ENCODE results near the gene GBF1.

GBF1 gene

DNA sequence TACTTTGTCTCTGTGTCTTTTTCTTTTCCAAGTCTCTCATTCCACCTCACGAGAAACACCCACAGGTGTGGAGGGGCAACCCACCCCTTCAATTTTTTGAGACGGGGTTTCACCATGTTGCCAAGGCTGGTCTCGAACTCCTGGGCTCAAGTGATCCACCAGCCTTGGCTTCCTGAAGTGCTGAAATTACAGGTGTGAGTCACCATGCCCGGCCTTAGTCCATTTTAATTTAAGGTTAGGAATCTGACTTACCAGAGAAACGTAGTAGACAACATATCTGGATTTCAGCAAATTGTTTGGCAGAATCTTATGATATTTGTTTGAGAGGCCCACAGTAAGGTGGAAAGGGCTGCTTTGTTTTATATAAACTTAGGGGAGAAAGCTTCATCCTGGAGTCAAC is 147.0 kb downstream of the GBF1 start:
- Histone ChIP-seq H4K91ac (ENCODE audit: low read depth, low read length, poor library complexity) (no peak overlapping the region), H3K4me2 (ENCODE audit: insufficient read depth, low read length, poor library complexity, severe bottlenecking) (no peak overlapping the region), H3K14ac (ENCODE audit: low read length) (no peak overlapping the region), H2BK15ac (ENCODE audit: low read length) (no peak overlapping the region), H3K36me3 (replicated peaks in 1 of 2; ENCODE audit: control insufficient read depth in 2 of 2, insufficient read depth in 2 of 2, low read length in 2 of 2) (peaks cover 0 to 5% of the 10 kb centered on the region in 2 donors), H2BK5ac (ENCODE audit: low read length) (no peak overlapping the region), H2AK5ac (ENCODE audit: low read depth, low read length) (no peak overlapping the region), H3K18ac (ENCODE audit: low read length) (no peak overlapping the region), H3K27me3 (ENCODE audit: control insufficient read depth in 3 of 3, insufficient read depth in 3 of 3, low read depth in 1 of 3, low read length in 3 of 3) (peaks cover 0 to 31% (median 18%) of the 10 kb centered on the region in 3 experiments), H3K9ac (ENCODE audit: low read depth, low read length, poor library complexity) (no peak overlapping the region), H3K23ac (ENCODE audit: low read depth, low read length, poor library complexity) (no peak overlapping the region), H2AFZ (ENCODE audit: low read length) (no peak overlapping the region), H3K79me1 (ENCODE audit: low read depth, low read length) (no peaks in the 10 kb centered on the region), H3K4me1 (ENCODE audit: control insufficient read depth in 2 of 2, insufficient read depth in 1 of 2, low read depth in 1 of 2, low read length in 2 of 2) (peaks cover 7 to 11% of the 10 kb centered on the region in 2 donors), H4K8ac (ENCODE audit: low read depth, low read length) (no peak overlapping the region), H3K27ac (replicated peaks; ENCODE audit: low read length) (no peak overlapping the region), H2BK120ac (ENCODE audit: low read depth, low read length) (no peak overlapping the region), H2BK12ac (ENCODE audit: low read length) (no peak overlapping the region), H3K4ac (ENCODE audit: low read length) (no peak overlapping the region), H3K4me3 (ENCODE audit: low read length in 2 of 2) (no peak overlapping the region), H3K9me3 (replicated peaks in 1 of 2; ENCODE audit: control insufficient read depth in 2 of 2, insufficient read depth in 1 of 2, low read depth in 1 of 2, low read length in 2 of 2) (no peaks in the 10 kb centered on the region)
- no peak for DNase-seq (ENCODE audit: low spot score)
- WGBS, 2 donors (ENCODE audit: extremely low coverage in 2 of 2, insufficient read length in 2 of 2, insufficient replicate concordance in 1 of 2) = no CpG with 5 or more reads among the region's 5 CpGs

DNA sequence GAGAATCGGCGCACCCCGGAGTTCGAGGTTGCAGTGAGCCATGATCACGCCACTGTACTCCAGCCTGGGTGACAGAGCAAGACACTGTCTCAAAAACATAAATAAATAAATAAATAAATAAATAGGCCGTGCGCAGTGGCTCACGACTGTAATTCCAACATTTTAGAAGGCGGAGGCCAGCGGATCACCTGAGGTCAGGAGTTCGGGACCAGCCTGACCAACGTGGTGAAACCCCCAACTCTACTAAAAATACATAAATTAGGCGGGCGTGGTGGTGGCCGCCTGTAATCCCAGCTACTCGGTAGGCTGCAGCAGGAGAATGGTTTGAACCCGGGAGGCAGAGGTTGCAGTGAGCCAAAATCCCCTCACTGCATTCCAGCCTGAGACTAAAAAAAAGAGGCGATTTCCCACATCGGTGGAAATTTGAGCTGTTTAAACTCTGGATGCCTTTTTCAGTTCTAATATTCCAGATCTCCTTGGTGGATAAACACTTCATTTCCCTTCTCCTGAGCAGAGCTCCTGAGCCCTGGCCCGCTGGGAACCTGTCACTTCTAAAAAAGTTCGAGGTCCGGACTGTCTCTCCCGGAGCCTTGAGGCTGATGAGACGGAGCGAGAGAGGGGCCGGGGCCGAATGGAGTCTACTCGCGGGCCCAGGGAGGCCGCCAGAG is 148.2 kb downstream of the GBF1 start:
- H3K4me1 ChIP-seq (ENCODE audit: control insufficient read depth in 2 of 2, insufficient read depth in 1 of 2, low read depth in 1 of 2, low read length in 2 of 2) = peaks cover 7 to 11% of the 10 kb centered on the region in 2 donors
- H3K9ac ChIP-seq (ENCODE audit: low read depth, low read length, poor library complexity) = no peak overlapping the region
- H3K4me2 ChIP-seq (ENCODE audit: insufficient read depth, low read length, poor library complexity, severe bottlenecking) = peak overlapping the region; percentile 94
- no peaks in the 10 kb centered on the region for H3K79me1 ChIP-seq (ENCODE audit: low read depth, low read length)
- peak overlapping the region in 1 of 2 donors; percentile 54 for H3K4me3 ChIP-seq (ENCODE audit: low read length in 2 of 2)
- H3K23ac ChIP-seq (ENCODE audit: low read depth, low read length, poor library complexity) = no peak overlapping the region
- H4K91ac ChIP-seq (ENCODE audit: low read depth, low read length, poor library complexity) = no peak overlapping the region
- no peak overlapping the region for H2BK5ac ChIP-seq (ENCODE audit: low read length)
- no peak overlapping the region for H2BK15ac ChIP-seq (ENCODE audit: low read length)
- H3K14ac ChIP-seq (ENCODE audit: low read length) = no peak overlapping the region
- no peak overlapping the region for H3K18ac ChIP-seq (ENCODE audit: low read length)
- peaks cover 0 to 31% (median 18%) of the 10 kb centered on the region in 3 experiments for H3K27me3 ChIP-seq (ENCODE audit: control insufficient read depth in 3 of 3, insufficient read depth in 3 of 3, low read depth in 1 of 3, low read length in 3 of 3)
- no peaks in the 10 kb centered on the region for H3K9me3 ChIP-seq (replicated peaks in 1 of 2; ENCODE audit: control insufficient read depth in 2 of 2, insufficient read depth in 1 of 2, low read depth in 1 of 2, low read length in 2 of 2)
- DNase-seq (ENCODE audit: low spot score) = no peak
- H3K4ac ChIP-seq (ENCODE audit: low read length) = no peak overlapping the region
- H2AK5ac ChIP-seq (ENCODE audit: low read depth, low read length) = no peak overlapping the region
- H4K8ac ChIP-seq (ENCODE audit: low read depth, low read length) = no peak overlapping the region
- H2BK120ac ChIP-seq (ENCODE audit: low read depth, low read length) = no peak overlapping the region
- no peak overlapping the region for H3K27ac ChIP-seq (replicated peaks; ENCODE audit: low read length)
- peak overlapping the region; percentile 96 for H2AFZ ChIP-seq (ENCODE audit: low read length)
- peaks cover 0 to 16% of the 10 kb centered on the region in 2 donors for H3K36me3 ChIP-seq (replicated peaks in 1 of 2; ENCODE audit: control insufficient read depth in 2 of 2, insufficient read depth in 2 of 2, low read length in 2 of 2)
- H2BK12ac ChIP-seq (ENCODE audit: low read length) = no peak overlapping the region
- WGBS, 2 donors (ENCODE audit: extremely low coverage in 2 of 2, insufficient read length in 2 of 2, insufficient replicate concordance in 1 of 2) = no CpG with 5 or more reads among the region's 30 CpGs

GRCh38 chr10:102394079-102394800 is 148.9 kb downstream of the GBF1 start:
- Histone ChIP-seq H2BK5ac (ENCODE audit: low read length) (no peak overlapping the region), H2AK5ac (ENCODE audit: low read depth, low read length) (no peak overlapping the region), H3K9me3 (replicated peaks in 1 of 2; ENCODE audit: control insufficient read depth in 2 of 2, insufficient read depth in 1 of 2, low read depth in 1 of 2, low read length in 2 of 2) (no peaks in the 10 kb centered on the region), H3K18ac (ENCODE audit: low read length) (peak overlapping the region; percentile 20), H4K91ac (ENCODE audit: low read depth, low read length, poor library complexity) (no peak overlapping the region), H3K27ac (replicated peaks; ENCODE audit: low read length) (no peak overlapping the region), H3K9ac (ENCODE audit: low read depth, low read length, poor library complexity) (peak overlapping the region; percentile 94), H2BK120ac (ENCODE audit: low read depth, low read length) (no peak overlapping the region), H3K4me3 (ENCODE audit: low read length in 2 of 2) (peak overlapping the region; percentile 54 to 87), H3K14ac (ENCODE audit: low read length) (peak overlapping the region; percentile 39), H3K79me1 (ENCODE audit: low read depth, low read length) (peaks cover 1% of the 10 kb centered on the region), H3K4ac (ENCODE audit: low read length) (no peak overlapping the region), H3K36me3 (replicated peaks in 1 of 2; ENCODE audit: control insufficient read depth in 2 of 2, insufficient read depth in 2 of 2, low read length in 2 of 2) (peaks cover 0 to 19% of the 10 kb centered on the region in 2 donors), H4K8ac (ENCODE audit: low read depth, low read length) (no peak overlapping the region), H2AFZ (ENCODE audit: low read length) (peak overlapping the region; percentile 96), H3K23ac (ENCODE audit: low read depth, low read length, poor library complexity) (peak overlapping the region; percentile 90), H3K4me2 (ENCODE audit: insufficient read depth, low read length, poor library complexity, severe bottlenecking) (peak overlapping the region; percentile 94), H2BK15ac (ENCODE audit: low read length) (no peak overlapping the region), H3K4me1 (ENCODE audit: control insufficient read depth in 2 of 2, insufficient read depth in 1 of 2, low read depth in 1 of 2, low read length in 2 of 2) (peaks cover 7 to 13% of the 10 kb centered on the region in 2 donors), H3K27me3 (ENCODE audit: control insufficient read depth in 3 of 3, insufficient read depth in 3 of 3, low read depth in 1 of 3, low read length in 3 of 3) (peaks cover 0 to 31% (median 18%) of the 10 kb centered on the region in 3 experiments), H2BK12ac (ENCODE audit: low read length) (no peak overlapping the region)
- DNase-seq (ENCODE audit: low spot score) = peak; percentile 90
- WGBS, 2 donors (ENCODE audit: extremely low coverage in 2 of 2, insufficient read length in 2 of 2, insufficient replicate concordance in 1 of 2) = no CpG with 5 or more reads among the region's 71 CpGs

GRCh38 chr10:102394801-102395399 is 149.6 kb downstream of the GBF1 start:
- no peak overlapping the region for H4K8ac ChIP-seq (ENCODE audit: low read depth, low read length)
- H3K9ac ChIP-seq (ENCODE audit: low read depth, low read length, poor library complexity) = peak overlapping the region; percentile 94
- H2BK12ac ChIP-seq (ENCODE audit: low read length) = no peak overlapping the region
- peak overlapping the region; percentile 39 for H3K14ac ChIP-seq (ENCODE audit: low read length)
- no peak overlapping the region for H3K4ac ChIP-seq (ENCODE audit: low read length)
- H3K79me1 ChIP-seq (ENCODE audit: low read depth, low read length) = peaks cover 1% of the 10 kb centered on the region
- no peak for DNase-seq (ENCODE audit: low spot score)
- no peak overlapping the region for H2AK5ac ChIP-seq (ENCODE audit: low read depth, low read length)
- H2BK120ac ChIP-seq (ENCODE audit: low read depth, low read length) = no peak overlapping the region
- H3K4me3 ChIP-seq (ENCODE audit: low read length in 2 of 2) = peak overlapping the region; percentile 54 to 79
- peak overlapping the region; percentile 20 for H3K18ac ChIP-seq (ENCODE audit: low read length)
- peaks cover 0 to 31% (median 18%) of the 10 kb centered on the region in 3 experiments for H3K27me3 ChIP-seq (ENCODE audit: control insufficient read depth in 3 of 3, insufficient read depth in 3 of 3, low read depth in 1 of 3, low read length in 3 of 3)
- H3K27ac ChIP-seq (replicated peaks; ENCODE audit: low read length) = no peak overlapping the region
- H3K4me1 ChIP-seq (ENCODE audit: control insufficient read depth in 2 of 2, insufficient read depth in 1 of 2, low read depth in 1 of 2, low read length in 2 of 2) = peaks cover 10 to 17% of the 10 kb centered on the region in 2 donors
- H3K23ac ChIP-seq (ENCODE audit: low read depth, low read length, poor library complexity) = peak overlapping the region; percentile 90
- no peaks in the 10 kb centered on the region for H3K9me3 ChIP-seq (replicated peaks in 1 of 2; ENCODE audit: control insufficient read depth in 2 of 2, insufficient read depth in 1 of 2, low read depth in 1 of 2, low read length in 2 of 2)
- WGBS, 2 donors (ENCODE audit: extremely low coverage in 2 of 2, insufficient read length in 2 of 2, insufficient replicate concordance in 1 of 2) = no CpG with 5 or more reads among the region's 35 CpGs
- no peak overlapping the region for H2BK5ac ChIP-seq (ENCODE audit: low read length)
- no peak overlapping the region for H2BK15ac ChIP-seq (ENCODE audit: low read length)
- no peak overlapping the region for H4K91ac ChIP-seq (ENCODE audit: low read depth, low read length, poor library complexity)
- peaks cover 0 to 19% of the 10 kb centered on the region in 2 donors for H3K36me3 ChIP-seq (replicated peaks in 1 of 2; ENCODE audit: control insufficient read depth in 2 of 2, insufficient read depth in 2 of 2, low read length in 2 of 2)
- peak overlapping the region; percentile 94 for H3K4me2 ChIP-seq (ENCODE audit: insufficient read depth, low read length, poor library complexity, severe bottlenecking)
- H2AFZ ChIP-seq (ENCODE audit: low read length) = peak overlapping the region; percentile 96
